GM10248 (cell line): ENCODE measurements around the gene NKX3-2.

Experiments used
- CTCF ChIA-PET: fragments of 300-600 bp; sonication (Branson Sonifier 250); formaldehyde crosslinking; extraction: SDS; loops from one replicate; lab custom pipeline; 2021; ENCODE audit warnings: antibody characterized with exemption; lab: Yijun Ruan, JAX
- POLR2A ChIA-PET: fragments of 350-650 bp; sonication (Branson Sonifier 250); formaldehyde crosslinking; extraction: SDS; loops from one replicate; lab custom pipeline; 2020; ENCODE audit warnings: antibody characterized with exemption; lab: Yijun Ruan, JAX
- DNase-seq: peaks from one replicate; pipeline ENCODE4 v3.0.0; 2012; ENCODE audit errors: extremely low spot score
- TF ChIP-seq, protein P1 (sequence below): IDR thresholded peaks from 2 replicates; pipeline ENCODE4 v1.5.1; 2012; ENCODE audit warnings: mild to moderate bottlenecking, low read depth; ENCODE audit errors: extremely low read depth, missing control alignments, control extremely low read depth

The NKX3-2 gene

DNA sequence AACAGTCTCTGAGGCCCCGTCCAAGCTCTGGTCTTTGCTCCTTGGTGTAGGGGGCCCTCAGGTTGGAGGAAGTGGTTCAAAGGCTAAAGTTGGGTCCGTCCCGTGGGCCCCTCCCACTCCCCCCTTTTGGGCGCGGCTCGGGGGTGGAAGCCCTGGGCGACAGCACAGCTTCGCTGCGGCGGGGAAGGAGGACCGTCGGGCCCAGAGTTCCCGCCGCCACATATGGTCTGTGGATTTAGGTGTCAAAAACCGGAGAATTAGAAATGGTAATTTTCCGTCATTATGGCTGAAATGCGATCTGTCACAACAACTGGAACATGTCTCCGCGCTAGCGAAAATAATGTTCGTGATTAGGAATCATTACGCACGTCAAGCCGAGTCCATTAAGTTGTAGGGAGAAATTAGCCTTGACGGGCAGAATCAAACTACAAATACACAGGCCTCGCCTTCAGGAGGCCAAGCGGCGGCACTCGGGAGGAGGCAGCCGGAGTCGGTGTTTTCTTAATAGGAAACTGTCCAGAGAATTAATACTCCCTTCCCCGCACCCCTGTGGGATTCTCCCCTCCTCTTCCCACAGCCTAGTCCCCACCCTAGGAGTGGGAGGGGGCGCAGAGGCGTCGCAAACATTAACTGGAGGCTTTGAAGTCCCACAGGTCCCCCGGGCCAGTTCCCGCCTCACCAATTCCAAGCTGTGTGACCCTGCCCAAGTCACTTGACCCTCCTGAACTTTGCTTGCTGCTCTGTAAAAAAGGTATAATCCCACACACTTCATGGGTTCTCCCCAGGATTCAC is 15.0 kb downstream of the NKX3-2 start:
- peak; percentile 15 for DNase-seq
- TF ChIP-seq, protein P1, sequence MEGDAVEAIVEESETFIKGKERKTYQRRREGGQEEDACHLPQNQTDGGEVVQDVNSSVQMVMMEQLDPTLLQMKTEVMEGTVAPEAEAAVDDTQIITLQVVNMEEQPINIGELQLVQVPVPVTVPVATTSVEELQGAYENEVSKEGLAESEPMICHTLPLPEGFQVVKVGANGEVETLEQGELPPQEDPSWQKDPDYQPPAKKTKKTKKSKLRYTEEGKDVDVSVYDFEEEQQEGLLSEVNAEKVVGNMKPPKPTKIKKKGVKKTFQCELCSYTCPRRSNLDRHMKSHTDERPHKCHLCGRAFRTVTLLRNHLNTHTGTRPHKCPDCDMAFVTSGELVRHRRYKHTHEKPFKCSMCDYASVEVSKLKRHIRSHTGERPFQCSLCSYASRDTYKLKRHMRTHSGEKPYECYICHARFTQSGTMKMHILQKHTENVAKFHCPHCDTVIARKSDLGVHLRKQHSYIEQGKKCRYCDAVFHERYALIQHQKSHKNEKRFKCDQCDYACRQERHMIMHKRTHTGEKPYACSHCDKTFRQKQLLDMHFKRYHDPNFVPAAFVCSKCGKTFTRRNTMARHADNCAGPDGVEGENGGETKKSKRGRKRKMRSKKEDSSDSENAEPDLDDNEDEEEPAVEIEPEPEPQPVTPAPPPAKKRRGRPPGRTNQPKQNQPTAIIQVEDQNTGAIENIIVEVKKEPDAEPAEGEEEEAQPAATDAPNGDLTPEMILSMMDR = no peak
- ChIA-PET CTCF (interaction anchor here (1.2 to 2.5 kb wide), 2 partner anchors 12 to 19 kb away, joined by 4 to 13 read pairs; no protein-coding TSS in a partner anchor), POLR2A (no interaction called here)

DNA sequence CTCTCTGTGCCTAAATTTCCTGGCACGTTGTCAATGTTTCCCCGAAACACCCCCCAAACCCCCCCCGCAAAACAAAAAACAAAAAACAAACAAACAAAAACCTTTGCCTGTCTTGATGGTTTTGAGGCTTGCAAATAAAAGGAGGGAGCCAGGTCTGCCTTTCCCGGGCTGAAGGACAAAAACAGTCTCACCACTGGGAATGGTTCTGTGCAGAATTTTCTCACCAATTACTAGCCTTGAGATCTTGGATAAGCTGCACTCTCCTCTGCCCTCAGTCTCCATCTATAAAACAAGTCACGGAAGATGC is 15.5 kb downstream of the NKX3-2 start:
- DNase-seq = peak; percentile 18
- POLR2A ChIA-PET = no interaction called here
- TF ChIP-seq, protein P1 = no peak
- CTCF ChIA-PET = interaction anchor here (1.2 to 2.5 kb wide), 2 partner anchors 12 to 19 kb away, joined by 4 to 13 read pairs; no protein-coding TSS in a partner anchor

DNA sequence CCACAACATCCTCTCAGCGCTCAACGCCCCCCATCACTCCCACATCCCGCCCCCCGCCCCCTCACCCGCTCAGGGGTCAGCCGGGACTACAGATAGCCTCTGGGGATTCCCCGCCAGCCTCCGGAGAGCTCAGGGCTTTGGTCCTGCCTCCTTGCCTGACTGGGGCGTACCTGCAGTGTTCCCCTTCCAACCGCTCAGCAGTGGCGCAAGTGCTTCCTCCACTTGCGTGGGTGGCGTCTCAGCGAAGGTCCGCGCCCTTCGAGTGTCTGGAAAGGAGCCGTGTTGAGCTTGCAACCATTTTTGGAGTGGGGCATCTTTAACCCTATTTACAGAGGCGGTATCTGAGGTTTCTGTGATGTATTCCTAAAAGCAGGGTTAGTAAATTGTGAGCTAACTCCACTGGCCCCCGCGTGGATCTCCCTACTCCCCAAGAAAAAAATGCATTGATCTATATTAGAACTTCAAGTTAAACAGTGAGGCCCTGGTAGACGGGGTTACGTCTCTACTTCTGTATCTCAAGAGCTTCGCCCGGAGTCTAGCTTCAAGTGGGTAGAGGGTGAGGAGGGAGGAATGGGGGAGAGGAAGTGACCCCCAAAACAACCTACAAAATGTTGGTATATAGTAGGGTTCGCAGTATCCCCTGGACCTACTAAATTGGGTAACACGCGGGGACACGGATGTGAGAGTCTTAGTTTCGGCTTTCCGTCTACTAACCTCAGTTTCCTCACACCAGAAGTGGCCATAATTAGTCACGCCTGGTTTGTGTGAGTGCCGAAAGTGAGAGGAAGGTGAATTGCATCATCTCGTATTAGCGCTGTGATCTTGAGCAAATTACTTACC is 16.1 kb downstream of the NKX3-2 start:
- TF ChIP-seq, protein P1 = no peak
- ChIA-PET POLR2A (no interaction called here), CTCF (interaction anchor here (1.1 to 3.2 kb wide), 4 partner anchors 9 to 675 kb away, joined by 3 to 9 read pairs (median 4); no protein-coding TSS in a partner anchor)
- peak; percentile 75 for DNase-seq

DNA sequence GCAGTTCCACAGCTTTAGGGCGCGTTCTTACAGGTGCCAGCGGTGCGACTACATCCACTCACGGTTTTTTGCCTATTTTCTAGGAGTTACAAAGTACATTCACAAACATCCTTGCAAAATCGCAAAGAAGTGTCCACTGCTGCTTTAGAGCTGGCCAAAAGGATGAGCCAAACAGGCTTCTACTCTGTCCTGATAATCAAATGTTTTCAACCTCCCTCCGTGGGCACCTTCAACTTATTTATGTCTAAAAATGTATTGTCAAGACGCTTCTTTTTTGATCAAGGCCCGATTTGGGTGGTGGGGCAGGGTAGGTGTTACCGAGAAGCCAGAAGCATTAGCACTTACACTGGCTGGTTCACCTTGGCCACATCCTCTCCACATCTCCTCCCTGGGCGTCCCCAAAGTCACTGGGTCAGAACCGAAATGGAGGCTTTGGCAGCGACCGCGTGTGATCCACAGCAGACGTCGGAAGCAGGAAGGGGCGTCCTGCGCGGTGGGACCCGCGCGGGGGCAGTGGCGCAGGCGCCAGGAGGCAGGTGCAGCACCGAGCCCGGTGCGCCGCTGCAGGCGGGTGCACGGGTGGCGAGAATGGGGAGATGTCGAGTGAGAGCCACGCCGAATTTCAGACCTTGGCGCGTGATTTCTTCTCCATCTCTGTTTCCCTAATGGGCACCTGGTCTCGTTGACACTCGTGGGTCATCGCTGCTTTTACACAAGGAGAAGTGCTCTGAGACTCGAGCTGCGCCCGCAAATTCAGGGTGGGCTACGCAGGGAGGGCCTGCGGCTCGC is 16.9 kb downstream of the NKX3-2 start:
- CTCF ChIA-PET = interaction anchor here (1.1 to 3.2 kb wide), 3 partner anchors 10 to 674 kb away, joined by 3 to 9 read pairs (median 4); no protein-coding TSS in a partner anchor
- peak; percentile 29 for DNase-seq

DNA sequence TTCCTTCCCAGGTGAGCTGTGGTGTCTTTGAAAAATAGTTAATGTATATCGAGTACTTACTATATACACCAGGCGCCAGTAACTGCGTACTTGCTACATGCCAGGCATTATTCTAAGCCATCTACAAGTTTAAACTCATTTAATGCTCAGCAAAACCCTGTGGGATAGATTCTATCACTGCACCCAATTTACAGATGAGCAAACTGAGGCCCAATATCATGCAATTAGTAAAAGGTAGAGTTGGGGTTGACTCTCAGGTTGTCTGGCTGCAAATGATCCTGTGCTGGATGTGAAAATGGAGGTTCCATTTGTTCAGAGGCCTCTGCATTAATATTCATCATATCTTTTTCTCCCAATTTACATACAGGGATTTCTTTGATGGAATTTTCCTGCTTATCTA is 17.6 kb downstream of the NKX3-2 start:
- ChIA-PET CTCF (interaction anchor here (1.5 to 3.2 kb wide), 3 partner anchors 10 to 792 kb away, joined by 5 to 9 read pairs (median 6); no protein-coding TSS in a partner anchor), POLR2A (no interaction called here)
- TF ChIP-seq, protein P1 = no peak
- DNase-seq = no peak

More for the DNA sequence above, 16.9 kb downstream of the NKX3-2 start:
- POLR2A ChIA-PET = no interaction called here
- TF ChIP-seq, protein P1 = no peak
